Upper lobe of left lung (tissue), 6 donors: ENCODE results near the gene PLOD2. TPM values are rescaled to one million over a fixed set of nuclear protein-coding genes. Genes with fewer than 3 reads are reported as not detected.
A peak's percentile ranks its signal among the peaks of the same experiment; 100 is the strongest.

Experiments
- ATAC-seq, 2 donors: fragments of 200-7000 bp; cut with Tn5 transposase; one replicate each; pipeline ENCODE4 v1.9.1; 2022; ENCODE audit warnings: mild to moderate bottlenecking in 2 of 2, moderate library complexity in 2 of 2; ENCODE audit not compliant: low FRiP score in 2 of 2
- DNase-seq, 2 donors: peaks; one replicate each; pipeline ENCODE4 v3.0.0-alpha.2; 2019 to 2020
- H3K27ac ChIP-seq, 4 donors: fragments of 200-600 bp; sonication (generic); one replicate each; pipeline ENCODE4 v1.5.1; 2016 to 2019
- H3K27me3 ChIP-seq, 4 donors: fragments of 200-600 bp; sonication (generic); one replicate each; pipeline ENCODE4 v1.5.1; 2017 to 2019
- H3K36me3 ChIP-seq, 4 donors: fragments of 200-600 bp; sonication (generic); one replicate each; pipeline ENCODE4 v1.5.1; 2016 to 2019
- H3K4me1 ChIP-seq, 4 donors: fragments of 200-600 bp; sonication (generic); one replicate each; pipeline ENCODE4 v1.5.1; 2018 to 2019
- H3K4me3 ChIP-seq, 4 donors: fragments of 200-600 bp; sonication (generic); one replicate each; pipeline ENCODE4 v1.5.1; 2017 to 2019; ENCODE audit warnings: mild to moderate bottlenecking in 2 of 4, moderate library complexity in 1 of 4
- H3K9me3 ChIP-seq, 4 donors: fragments of 200-600 bp; sonication (generic); one replicate each; pipeline ENCODE4 v1.5.1; 2018 to 2019
- EP300 ChIP-seq, 4 donors: sonication (generic); formaldehyde crosslinking; IDR thresholded peaks; one replicate each; pipeline ENCODE4 v1.5.1; 2017; ENCODE audit warnings: antibody characterized with exemption in 4 of 4, control low read depth in 2 of 4
- POLR2A ChIP-seq, 4 donors: fragments of 450-650 bp; IDR thresholded peaks; one replicate each; pipeline ENCODE4 v1.5.1; 2016 to 2017; ENCODE audit warnings: antibody characterized with exemption in 4 of 4, mild to moderate bottlenecking in 2 of 4
- POLR2AphosphoS5 ChIP-seq, 2 donors: sonication (generic); formaldehyde crosslinking; IDR thresholded peaks; one replicate each; pipeline ENCODE4 v1.5.1; 2017; ENCODE audit warnings: antibody characterized with exemption in 2 of 2
- WGBS, 2 donors: methylation state at CpG; one replicate each; pipeline ENCODE4 v1.1.5; 2017 to 2018; 5-methylcytosine and 5-hydroxymethylcytosine counted together
- total RNA-seq, 6 donors: library from RNA; depleted of rRNA in 4 of 6; stranded (reverse); fragments of >200 nt in 4 of 6; gene quantifications; one replicate each; pipeline versions ENCODE4 v1.1.0 to v1.2.1, GENCODE V29; 2016 to 2021
- TF ChIP-seq, protein P1 (sequence below), 6 experiments: fragments of 450-650 bp in 4 of 6; fragments of 200-600 bp in 2 of 6; sonication (generic) in 2 of 6; IDR thresholded peaks; one replicate each; pipeline ENCODE4 v1.5.1; 2016 to 2019; ENCODE audit warnings: antibody characterized with exemption in 6 of 6
- donor health status: DM: no; HTN: no; CAD: no; lungs with moderate emphysema.
- donor health status: DM: no; HTN: yes; CAD: no; lungs with severe emphysema.

Gene PLOD2
- total RNA-seq, 6 donors from 2014 or later, result 6.8 to 30.7 (median 18.1) TPM

DNA sequence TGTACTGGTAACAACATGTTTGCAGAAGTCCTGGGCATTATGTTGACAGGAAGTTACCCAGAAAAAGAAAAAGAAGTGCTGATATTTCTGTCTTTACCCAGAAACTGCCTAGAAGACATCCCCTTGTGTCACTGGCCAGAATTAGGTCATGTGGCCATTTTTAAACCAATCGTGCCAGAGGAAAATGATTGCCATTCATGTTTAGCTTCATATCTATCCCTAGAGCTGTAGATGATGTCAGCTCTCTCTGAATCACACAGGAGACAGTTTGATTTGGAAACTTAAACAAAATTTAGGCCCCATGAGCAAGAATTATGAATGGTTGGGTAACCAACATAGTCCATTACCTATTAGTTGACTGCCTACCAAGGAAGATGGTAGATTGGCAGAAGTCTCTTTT is 8.9 kb upstream of the PLOD2 start:
- TF ChIP-seq POLR2A (IDR thresholded peaks at IDR 0.05) (no peak), POLR2AphosphoS5 (IDR thresholded peaks at IDR 0.05) (no peak), EP300 (IDR thresholded peaks at IDR 0.05) (no peak)
- TF ChIP-seq, protein P1, sequence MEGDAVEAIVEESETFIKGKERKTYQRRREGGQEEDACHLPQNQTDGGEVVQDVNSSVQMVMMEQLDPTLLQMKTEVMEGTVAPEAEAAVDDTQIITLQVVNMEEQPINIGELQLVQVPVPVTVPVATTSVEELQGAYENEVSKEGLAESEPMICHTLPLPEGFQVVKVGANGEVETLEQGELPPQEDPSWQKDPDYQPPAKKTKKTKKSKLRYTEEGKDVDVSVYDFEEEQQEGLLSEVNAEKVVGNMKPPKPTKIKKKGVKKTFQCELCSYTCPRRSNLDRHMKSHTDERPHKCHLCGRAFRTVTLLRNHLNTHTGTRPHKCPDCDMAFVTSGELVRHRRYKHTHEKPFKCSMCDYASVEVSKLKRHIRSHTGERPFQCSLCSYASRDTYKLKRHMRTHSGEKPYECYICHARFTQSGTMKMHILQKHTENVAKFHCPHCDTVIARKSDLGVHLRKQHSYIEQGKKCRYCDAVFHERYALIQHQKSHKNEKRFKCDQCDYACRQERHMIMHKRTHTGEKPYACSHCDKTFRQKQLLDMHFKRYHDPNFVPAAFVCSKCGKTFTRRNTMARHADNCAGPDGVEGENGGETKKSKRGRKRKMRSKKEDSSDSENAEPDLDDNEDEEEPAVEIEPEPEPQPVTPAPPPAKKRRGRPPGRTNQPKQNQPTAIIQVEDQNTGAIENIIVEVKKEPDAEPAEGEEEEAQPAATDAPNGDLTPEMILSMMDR (IDR thresholded peaks at IDR 0.05), result no peak

DNA sequence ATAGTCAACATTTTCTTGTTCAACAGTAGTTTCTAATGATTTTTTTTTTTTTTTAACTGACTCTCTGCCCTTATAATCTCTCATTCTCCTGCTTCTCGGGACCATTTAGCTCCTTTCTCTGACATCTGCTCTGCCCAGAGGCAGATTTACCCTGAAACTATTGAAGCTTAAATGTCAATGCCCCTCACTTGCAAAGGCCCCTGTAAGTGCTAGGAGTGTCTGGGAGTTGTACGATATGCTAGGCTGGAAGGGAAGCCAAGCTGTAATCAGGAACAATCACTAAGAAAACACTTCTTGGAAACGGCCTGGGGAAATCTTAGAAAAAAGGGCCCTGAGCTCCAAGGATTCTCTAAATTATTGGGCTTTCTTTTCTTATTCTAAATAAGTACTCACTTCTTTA is 5.8 kb upstream of the PLOD2 start:
- no peak for DNase-seq
- H3K4me1 ChIP-seq, result peaks cover 0 to 6% (median 3%) of the 10 kb centered on the region in 4 donors
- H3K4me3 ChIP-seq, result no peak overlapping the region
- H3K36me3 ChIP-seq, result no peaks in the 10 kb centered on the region
- H3K9me3 ChIP-seq, result no peaks in the 10 kb centered on the region
- peak in 1 of 2 donors; percentile 11 for ATAC-seq
- TF ChIP-seq EP300 (IDR thresholded peaks at IDR 0.05) (no peak), POLR2A (IDR thresholded peaks at IDR 0.05) (no peak), POLR2AphosphoS5 (IDR thresholded peaks at IDR 0.05) (no peak)
- TF ChIP-seq, protein P1 (IDR thresholded peaks at IDR 0.05), result no peak
- no peaks in the 10 kb centered on the region for H3K27me3 ChIP-seq
- H3K27ac ChIP-seq, result no peak overlapping the region
- 68 to 69% methylated on average over 3 of the region's 3 CpGs for WGBS, 2 donors

More for the DNA sequence above, 8.9 kb upstream of the PLOD2 start:
- H3K27ac ChIP-seq, result no peak overlapping the region
- WGBS, 2 donors, result 94 to 100% methylated on average over 1 of the region's 1 CpG
- H3K4me1 ChIP-seq, result no peaks in the 10 kb centered on the region
- H3K27me3 ChIP-seq, result no peaks in the 10 kb centered on the region
- H3K36me3 ChIP-seq, result peaks cover 0 to 6% (median 0%) of the 10 kb centered on the region in 4 donors
- no peak for ATAC-seq
- DNase-seq, result no peak
- no peak overlapping the region for H3K4me3 ChIP-seq
- H3K9me3 ChIP-seq, result no peaks in the 10 kb centered on the region

GRCh38 chr3:146166415-146166821 is 5.4 kb upstream of the PLOD2 start:
- TF ChIP-seq, protein P1 (IDR thresholded peaks at IDR 0.05), result no peak
- no peak for TF ChIP-seq POLR2AphosphoS5 (IDR thresholded peaks at IDR 0.05)
- no peak for TF ChIP-seq POLR2A (IDR thresholded peaks at IDR 0.05)
- TF ChIP-seq EP300 (IDR thresholded peaks at IDR 0.05), result no peak
- Histone ChIP-seq H3K27ac (peak overlapping the region in 1 of 4 donors; percentile 2), H3K4me3 (no peak overlapping the region), H3K27me3 (no peaks in the 10 kb centered on the region), H3K9me3 (no peaks in the 10 kb centered on the region), H3K36me3 (no peaks in the 10 kb centered on the region), H3K4me1 (peaks cover 0 to 7% (median 4%) of the 10 kb centered on the region in 4 donors)
- WGBS, 2 donors, result 72 to 77% methylated on average over 4 of the region's 4 CpGs
- no peak for DNase-seq
- peak in 1 of 2 donors; percentile 78 for ATAC-seq

- Histone ChIP-seq H3K9me3 (no peaks in the 10 kb centered on the region), H3K36me3 (no peaks in the 10 kb centered on the region), H3K27me3 (no peaks in the 10 kb centered on the region), H3K27ac (peak overlapping the region in 1 of 4 donors; percentile 2), H3K4me1 (peaks cover 0 to 7% (median 4%) of the 10 kb centered on the region in 4 donors), H3K4me3 (no peak overlapping the region)
- DNase-seq (no peak), ATAC-seq (no peak)
- WGBS, 2 donors, result 75 to 81% methylated on average over 2 of the region's 2 CpGs
- no peak for TF ChIP-seq POLR2AphosphoS5 (IDR thresholded peaks at IDR 0.05)
- TF ChIP-seq, protein P1 (IDR thresholded peaks at IDR 0.05), result no peak
- TF ChIP-seq EP300 (IDR thresholded peaks at IDR 0.05), result no peak
- TF ChIP-seq POLR2A (IDR thresholded peaks at IDR 0.05), result no peak
These were observed 4.9 kb upstream of the PLOD2 start for GRCh38 chr3:146165877-146166276.
